HG03432 (cell line): ENCODE results near the gene STT3A.

Source experiments
- ATAC-seq: cut with Tn5 transposase; IDR thresholded peaks from one replicate; pipeline ENCODE4 v1.9.1; 2021; ENCODE audit warnings: mild to moderate bottlenecking, moderate library complexity; ENCODE audit not compliant: unreplicated experiment

The STT3A gene

GRCh38 chr11:125587480-125587879, 5.2 kb upstream of the STT3A start:
- no peak for ATAC-seq

- no peak for ATAC-seq
Measured at GRCh38 chr11:125588505-125588904, 4.1 kb upstream of the STT3A start.

GRCh38 chr11:125591649-125592304, 875 bp upstream of the STT3A start:
- peak; percentile 22 for ATAC-seq

GRCh38 chr11:125593114-125593820, 615 bp downstream of the STT3A start:
- no peak for ATAC-seq

GRCh38 chr11:125594958-125595357, 2.3 kb downstream of the STT3A start:
- no peak for ATAC-seq

GRCh38 chr11:125600663-125601062, 8.0 kb downstream of the STT3A start:
- no peak for ATAC-seq

- ATAC-seq = no peak
Measured at GRCh38 chr11:125603207-125603606, 10.6 kb downstream of the STT3A start.

- no peak for ATAC-seq
Measured at GRCh38 chr11:125605417-125605816, 12.8 kb downstream of the STT3A start.

- ATAC-seq = no peak
Measured at GRCh38 chr11:125609545-125609944, 16.9 kb downstream of the STT3A start.

GRCh38 chr11:125618383-125618782, 25.7 kb downstream of the STT3A start:
- ATAC-seq = no peak

- ATAC-seq = no peak
Measured at GRCh38 chr11:125621995-125622394, 29.3 kb downstream of the STT3A start.

- no peak for ATAC-seq
Measured at GRCh38 chr11:125623064-125623463, 30.4 kb downstream of the STT3A start.

GRCh38 chr11:125624756-125625213, 32.1 kb downstream of the STT3A start, which contains the start of gene CHEK1:
Gene CHEK1 (plus strand): TSS chr11:125625163. CDS start chr11:125626769, 1,606 bp downstream.
- no peak for ATAC-seq

- no peak for ATAC-seq
Measured at GRCh38 chr11:125625225-125625629, 32.6 kb downstream of the STT3A start.

GRCh38 chr11:125625630-125626287, 33.1 kb downstream of the STT3A start:
- peak; percentile 90 for ATAC-seq

GRCh38 chr11:125626288-125626950, 33.8 kb downstream of the STT3A start:
- ATAC-seq = peak; percentile 42

- ATAC-seq = no peak
Measured at GRCh38 chr11:125627236-125627910, 34.7 kb downstream of the STT3A start.

- ATAC-seq = no peak
Measured at GRCh38 chr11:125637840-125638239, 45.2 kb downstream of the STT3A start.

GRCh38 chr11:125638315-125638714, 45.7 kb downstream of the STT3A start:
- no peak for ATAC-seq

- ATAC-seq = no peak
Measured at GRCh38 chr11:125645871-125646270, 53.2 kb downstream of the STT3A start.
